Spleen (tissue), 7 donors: ENCODE results near the gene MISP.

ENCODE experiments used
- CTCF ChIP-seq, 11 experiments: fragments of 200-600 bp in 7 of 11; fragments of 450-650 bp in 4 of 11; sonication (generic) in 4 of 11; IDR thresholded peaks in 8 of 11; conservative IDR thresholded peaks in 3 of 11; 1 replicate in 7 of 11; 2 replicates in 4 of 11; pipeline versions ENCODE4 v1.4.0 to v1.8.0; 2016 to 2021; ENCODE audit warnings: antibody characterized with exemption in 11 of 11, inconsistent platforms in 4 of 11, mild to moderate bottlenecking in 1 of 11
- POLR2A ChIP-seq, 3 donors: fragments of 450-650 bp; IDR thresholded peaks; one replicate each; pipeline ENCODE4 v1.5.1; 2017; ENCODE audit warnings: antibody characterized with exemption in 3 of 3, mild to moderate bottlenecking in 1 of 3
- POLR2AphosphoS5 ChIP-seq, 3 donors: sonication (generic); formaldehyde crosslinking; IDR thresholded peaks; one replicate each; pipeline ENCODE4 v1.5.1; 2017; ENCODE audit warnings: antibody characterized with exemption in 3 of 3
- donor health status: DM: no; HTN: no; CAD: no; lungs with moderate emphysema.
- donor health status: DM: no; HTN: no; CAD: no.
- donor health status: DM: no; HTN: no; CAD: no.

- TF ChIP-seq POLR2AphosphoS5 (IDR thresholded peaks at IDR 0.05) (peak in 1 of 3 donors; percentile 38), CTCF (IDR thresholded peaks at IDR 0.05 in 8 of 11, conservative IDR thresholded peaks at IDR 0.05 in 3 of 11) (no peak), POLR2A (IDR thresholded peaks at IDR 0.05) (no peak)
Measured at GRCh38 chr19:799076-799881, 48.4 kb downstream of the MISP start.
